Right atrium auricular region (tissue), 2 donors: ENCODE measurements around the gene GPR4. TPM values are rescaled to one million over a fixed set of nuclear protein-coding genes. Genes with fewer than 3 reads are reported as not detected.

Experiments used
- DNase-seq: peaks from one replicate; pipeline ENCODE4 v3.0.0-alpha.2; 2019; ENCODE audit warnings: low spot score
- H3K27ac ChIP-seq, 2 donors: fragments of 200-600 bp; sonication (generic); 1 replicate in 1 of 2; 2 replicates in 1 of 2; pipeline ENCODE4 v1.5.1; 2016 to 2019
- H3K27me3 ChIP-seq, 2 donors: fragments of 200-600 bp; sonication (generic); one replicate each; pipeline versions ENCODE4 v1.5.1 to v1.6.0; 2017 to 2019
- H3K36me3 ChIP-seq: fragments of 200-600 bp; sonication (generic); one replicate; pipeline ENCODE4 v1.5.1; 2016
- H3K4me1 ChIP-seq, 2 donors: fragments of 200-600 bp; sonication (generic); one replicate each; pipeline versions ENCODE4 v1.5.1 to v1.6.0; 2017 to 2019
- H3K4me3 ChIP-seq, 2 donors: fragments of 200-600 bp; sonication (generic); 1 replicate in 1 of 2; 2 replicates in 1 of 2; pipeline ENCODE4 v1.5.1; 2017 to 2019; ENCODE audit warnings: mild to moderate bottlenecking in 1 of 2, moderate library complexity in 1 of 2
- H3K9me3 ChIP-seq, 2 donors: fragments of 200-600 bp; sonication (generic); one replicate each; pipeline ENCODE4 v1.5.1; 2019
- total RNA-seq, 2 donors: library from RNA; depleted of rRNA; stranded (reverse); fragments of >200 nt; gene quantifications; one replicate each; pipeline ENCODE4 v1.1.0, GENCODE V29; 2016
- TF ChIP-seq, protein P1 (sequence below), 2 donors: fragments of 200-600 bp; sonication (generic); IDR thresholded peaks; one replicate each; pipeline ENCODE4 v1.5.1; 2019; ENCODE audit warnings: antibody characterized with exemption in 2 of 2

GPR4 gene
- total RNA-seq, 2 donors from 2014 or later, result 6.2 to 12.1 TPM

DNA sequence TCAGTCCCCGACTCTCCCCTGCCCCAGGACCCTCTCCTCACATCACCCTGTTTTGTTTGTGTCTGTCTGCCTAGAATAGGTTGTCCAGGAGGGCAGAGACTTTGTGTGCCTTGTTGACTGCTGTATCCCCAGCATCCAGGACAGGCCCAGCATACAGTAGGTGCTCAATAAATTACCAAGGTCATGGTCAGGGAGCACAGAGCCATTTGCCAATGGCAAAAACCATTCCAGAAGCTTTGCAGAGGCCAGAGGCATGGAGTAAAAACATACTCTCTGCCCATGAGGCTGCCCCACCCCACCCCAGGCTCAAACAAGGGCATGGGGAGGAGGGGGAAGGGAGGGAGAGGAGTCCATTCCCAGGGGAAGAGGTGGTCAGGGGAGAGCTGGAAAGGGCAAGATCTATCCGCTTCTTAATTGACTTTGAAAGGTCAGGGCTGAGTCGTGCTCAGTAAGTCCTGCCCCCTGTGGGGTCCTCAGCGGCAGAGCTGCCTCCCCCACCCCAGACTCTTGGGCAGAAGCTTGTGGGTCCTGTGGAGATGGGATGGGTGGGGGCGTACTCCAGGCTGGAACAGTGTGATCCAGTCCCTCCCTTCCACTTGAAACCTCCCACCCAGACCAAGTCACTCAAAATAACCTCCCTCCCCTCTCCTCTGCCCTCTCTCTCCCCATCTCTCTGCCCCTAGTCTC lies 4.4 kb downstream of the GPR4 start:
- Histone ChIP-seq H3K4me3 (peak overlapping the region in 1 of 2 donors; percentile 63), H3K27ac (peak overlapping the region; percentile 55 to 82), H3K36me3 (no peaks in the 10 kb centered on the region), H3K9me3 (no peaks in the 10 kb centered on the region), H3K27me3 (peaks cover 6 to 19% of the 10 kb centered on the region in 2 donors), H3K4me1 (peaks cover 0 to 47% of the 10 kb centered on the region in 2 donors)
- TF ChIP-seq, protein P1, sequence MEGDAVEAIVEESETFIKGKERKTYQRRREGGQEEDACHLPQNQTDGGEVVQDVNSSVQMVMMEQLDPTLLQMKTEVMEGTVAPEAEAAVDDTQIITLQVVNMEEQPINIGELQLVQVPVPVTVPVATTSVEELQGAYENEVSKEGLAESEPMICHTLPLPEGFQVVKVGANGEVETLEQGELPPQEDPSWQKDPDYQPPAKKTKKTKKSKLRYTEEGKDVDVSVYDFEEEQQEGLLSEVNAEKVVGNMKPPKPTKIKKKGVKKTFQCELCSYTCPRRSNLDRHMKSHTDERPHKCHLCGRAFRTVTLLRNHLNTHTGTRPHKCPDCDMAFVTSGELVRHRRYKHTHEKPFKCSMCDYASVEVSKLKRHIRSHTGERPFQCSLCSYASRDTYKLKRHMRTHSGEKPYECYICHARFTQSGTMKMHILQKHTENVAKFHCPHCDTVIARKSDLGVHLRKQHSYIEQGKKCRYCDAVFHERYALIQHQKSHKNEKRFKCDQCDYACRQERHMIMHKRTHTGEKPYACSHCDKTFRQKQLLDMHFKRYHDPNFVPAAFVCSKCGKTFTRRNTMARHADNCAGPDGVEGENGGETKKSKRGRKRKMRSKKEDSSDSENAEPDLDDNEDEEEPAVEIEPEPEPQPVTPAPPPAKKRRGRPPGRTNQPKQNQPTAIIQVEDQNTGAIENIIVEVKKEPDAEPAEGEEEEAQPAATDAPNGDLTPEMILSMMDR (IDR thresholded peaks at IDR 0.05), result no peak
- no peak for DNase-seq

DNA sequence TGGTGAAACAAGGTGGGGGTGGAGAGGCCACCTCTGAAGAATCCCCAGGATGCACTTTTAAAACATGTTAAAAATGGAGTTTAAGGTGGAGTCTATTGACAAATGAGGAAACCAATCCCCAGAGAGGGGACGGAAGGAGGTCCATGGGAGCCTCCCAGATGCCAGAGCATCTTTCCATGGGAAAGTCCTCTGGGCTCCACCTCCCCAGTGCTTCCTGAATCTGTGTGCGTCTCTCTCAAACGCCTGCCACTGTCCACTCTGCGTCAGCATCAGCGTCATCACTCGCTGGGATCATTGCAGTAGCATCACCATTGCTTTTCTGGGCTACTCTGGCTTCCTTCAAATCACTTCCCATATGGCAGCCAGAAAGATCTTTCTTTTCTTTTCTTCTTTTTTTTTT lies 6.2 kb downstream of the GPR4 start:
- peaks cover 4 to 9% of the 10 kb centered on the region in 2 donors for H3K27me3 ChIP-seq
- TF ChIP-seq, protein P1 (IDR thresholded peaks at IDR 0.05), result no peak
- no peaks in the 10 kb centered on the region for H3K9me3 ChIP-seq

DNA sequence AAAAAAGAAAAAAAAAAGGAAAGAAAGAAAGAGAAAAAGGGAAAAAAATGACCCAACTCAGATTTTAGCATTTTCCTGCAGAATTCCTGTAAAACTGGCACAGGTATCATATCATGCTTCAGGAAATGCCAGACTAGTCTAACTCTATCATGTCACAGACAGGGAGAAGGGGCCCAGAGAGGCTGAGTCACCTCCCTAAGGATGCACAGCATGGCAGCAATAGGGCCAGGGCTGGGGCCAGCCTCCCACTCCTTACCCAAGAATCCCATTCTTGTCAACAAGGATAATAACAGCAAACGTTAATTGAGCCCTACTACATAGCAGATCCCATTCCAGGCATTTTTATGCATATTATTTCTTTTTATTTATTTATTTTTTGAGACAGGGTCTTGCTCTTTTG lies 8.5 kb downstream of the GPR4 start:
- H3K4me1 ChIP-seq, result peaks cover 0 to 21% of the 10 kb centered on the region in 2 donors
- no peak for DNase-seq
- no peak overlapping the region for H3K4me3 ChIP-seq
- no peaks in the 10 kb centered on the region for H3K27me3 ChIP-seq
- H3K36me3 ChIP-seq, result peaks cover 3% of the 10 kb centered on the region
- no peaks in the 10 kb centered on the region for H3K9me3 ChIP-seq
- no peak overlapping the region for H3K27ac ChIP-seq
- TF ChIP-seq, protein P1 (IDR thresholded peaks at IDR 0.05), result no peak

More for the DNA sequence above, 6.2 kb downstream of the GPR4 start:
- Histone ChIP-seq H3K4me3 (no peak overlapping the region), H3K4me1 (peaks cover 0 to 41% of the 10 kb centered on the region in 2 donors), H3K36me3 (no peaks in the 10 kb centered on the region), H3K27ac (peak overlapping the region; percentile 43 to 82)
- DNase-seq, result no peak

DNA sequence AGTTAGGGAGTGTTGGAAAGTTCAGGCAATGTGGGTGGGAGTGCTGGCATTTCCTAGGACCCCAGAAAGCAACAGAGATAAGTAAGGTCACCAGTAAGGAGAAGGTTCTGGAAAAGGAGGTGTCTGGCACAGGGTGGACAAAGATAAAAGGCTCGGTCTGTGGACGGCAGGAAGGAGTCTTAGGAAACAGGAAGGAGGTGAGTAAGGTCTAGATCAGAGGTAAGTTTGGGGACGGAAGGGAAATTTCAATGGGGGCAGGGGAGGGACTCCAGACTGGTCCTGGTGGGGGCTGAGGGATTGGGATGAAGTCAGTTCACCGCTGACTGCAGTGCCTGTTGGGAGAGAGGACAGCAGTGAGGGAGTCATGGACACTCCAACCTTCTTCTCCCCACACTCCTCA lies 9.6 kb downstream of the GPR4 start:
- no peak overlapping the region for H3K4me3 ChIP-seq
- no peaks in the 10 kb centered on the region for H3K9me3 ChIP-seq
- TF ChIP-seq, protein P1 (IDR thresholded peaks at IDR 0.05), result no peak
- no peak for DNase-seq
- H3K27ac ChIP-seq, result no peak overlapping the region
- peaks cover 3% of the 10 kb centered on the region for H3K36me3 ChIP-seq
- H3K4me1 ChIP-seq, result peaks cover 0 to 10% of the 10 kb centered on the region in 2 donors
- H3K27me3 ChIP-seq, result no peaks in the 10 kb centered on the region

DNA sequence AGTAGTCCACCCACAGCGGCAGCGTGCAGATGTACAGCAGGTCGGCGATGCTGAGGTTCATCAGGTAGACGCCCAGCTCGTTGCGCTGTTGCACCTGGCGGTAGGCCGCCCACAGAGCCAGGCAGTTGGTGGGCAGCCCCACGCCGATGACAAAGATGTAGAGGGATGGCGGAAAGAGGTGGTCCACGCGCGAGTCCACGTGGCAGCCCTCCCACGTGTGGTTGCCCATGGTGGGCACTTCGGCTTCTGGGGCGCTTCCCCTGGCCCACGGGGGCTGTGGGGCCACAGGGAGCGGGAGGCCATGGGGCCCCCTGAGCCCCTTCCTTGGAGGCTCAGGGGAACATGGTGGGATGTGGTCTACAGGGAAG lies 10.4 kb downstream of the GPR4 start:
- TF ChIP-seq, protein P1 (IDR thresholded peaks at IDR 0.05), result no peak
- H3K27ac ChIP-seq, result no peak overlapping the region
- no peaks in the 10 kb centered on the region for H3K27me3 ChIP-seq

More for the DNA sequence above, 10.4 kb downstream of the GPR4 start:
- peaks cover 3% of the 10 kb centered on the region for H3K36me3 ChIP-seq
- H3K9me3 ChIP-seq, result no peaks in the 10 kb centered on the region
- no peak for DNase-seq
- peaks cover 0 to 2% of the 10 kb centered on the region in 2 donors for H3K4me1 ChIP-seq
- no peak overlapping the region for H3K4me3 ChIP-seq
